Cardiac fibroblast (primary cell): Measurements from ENCODE around the gene S100P.

Experiments
- DNase-seq, 2 donors: peaks; one replicate each; pipeline versions ENCODE4 v3.0.0 to v3.0.0-alpha.2; 2010; ENCODE audit warnings: low read depth in 2 of 2
- H3K4me3 ChIP-seq, 2 donors: replicated peaks in 1 of 2; 1 replicate in 1 of 2; 2 replicates in 1 of 2; pipeline ENCODE4 v1.5.1; 2011; ENCODE audit warnings: low read depth in 2 of 2, low read length in 2 of 2, mild to moderate bottlenecking in 2 of 2, moderate library complexity in 1 of 2
- TF ChIP-seq, protein P1 (sequence below): IDR thresholded peaks from one replicate; pipeline ENCODE4 v1.5.1; 2011; ENCODE audit warnings: low read depth, mild to moderate bottlenecking, low read length, inconsistent platforms

The S100P gene

DNA sequence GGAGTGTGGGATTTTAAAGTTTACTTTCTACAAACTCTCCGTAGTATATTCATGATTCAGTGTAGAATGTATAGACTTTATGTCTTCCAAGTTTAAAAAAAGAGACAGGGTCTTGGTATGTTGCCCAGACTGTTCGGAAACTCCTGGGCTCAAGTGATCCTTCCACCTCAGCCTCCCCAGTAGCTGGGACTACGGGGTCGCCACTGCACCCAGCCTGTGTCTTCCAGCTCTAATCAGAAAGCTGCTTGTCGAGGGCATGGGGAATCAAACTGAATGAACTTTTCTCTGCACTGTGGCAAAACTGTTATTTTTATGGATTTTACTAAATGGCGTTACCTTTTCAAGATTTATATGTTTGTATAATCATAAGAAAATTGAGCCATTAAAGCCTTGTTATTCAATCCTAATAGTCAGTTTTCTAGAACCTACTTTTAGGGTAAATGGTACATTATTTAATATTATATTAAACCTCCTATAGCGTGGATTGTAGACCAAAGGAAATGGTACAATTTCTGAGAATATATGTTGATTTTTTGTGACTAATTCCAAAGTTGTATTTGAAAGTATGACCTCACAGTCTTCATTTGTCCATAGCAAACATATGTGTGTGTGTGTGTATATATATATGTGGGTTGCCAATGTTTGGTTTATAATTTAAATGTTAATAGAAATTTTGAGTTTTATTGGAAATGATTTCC is 23.4 kb downstream of the S100P start:
- TF ChIP-seq, protein P1, sequence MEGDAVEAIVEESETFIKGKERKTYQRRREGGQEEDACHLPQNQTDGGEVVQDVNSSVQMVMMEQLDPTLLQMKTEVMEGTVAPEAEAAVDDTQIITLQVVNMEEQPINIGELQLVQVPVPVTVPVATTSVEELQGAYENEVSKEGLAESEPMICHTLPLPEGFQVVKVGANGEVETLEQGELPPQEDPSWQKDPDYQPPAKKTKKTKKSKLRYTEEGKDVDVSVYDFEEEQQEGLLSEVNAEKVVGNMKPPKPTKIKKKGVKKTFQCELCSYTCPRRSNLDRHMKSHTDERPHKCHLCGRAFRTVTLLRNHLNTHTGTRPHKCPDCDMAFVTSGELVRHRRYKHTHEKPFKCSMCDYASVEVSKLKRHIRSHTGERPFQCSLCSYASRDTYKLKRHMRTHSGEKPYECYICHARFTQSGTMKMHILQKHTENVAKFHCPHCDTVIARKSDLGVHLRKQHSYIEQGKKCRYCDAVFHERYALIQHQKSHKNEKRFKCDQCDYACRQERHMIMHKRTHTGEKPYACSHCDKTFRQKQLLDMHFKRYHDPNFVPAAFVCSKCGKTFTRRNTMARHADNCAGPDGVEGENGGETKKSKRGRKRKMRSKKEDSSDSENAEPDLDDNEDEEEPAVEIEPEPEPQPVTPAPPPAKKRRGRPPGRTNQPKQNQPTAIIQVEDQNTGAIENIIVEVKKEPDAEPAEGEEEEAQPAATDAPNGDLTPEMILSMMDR: no peak
- H3K4me3 ChIP-seq: peak overlapping the region; percentile 91 to 94
- no peak for DNase-seq

DNA sequence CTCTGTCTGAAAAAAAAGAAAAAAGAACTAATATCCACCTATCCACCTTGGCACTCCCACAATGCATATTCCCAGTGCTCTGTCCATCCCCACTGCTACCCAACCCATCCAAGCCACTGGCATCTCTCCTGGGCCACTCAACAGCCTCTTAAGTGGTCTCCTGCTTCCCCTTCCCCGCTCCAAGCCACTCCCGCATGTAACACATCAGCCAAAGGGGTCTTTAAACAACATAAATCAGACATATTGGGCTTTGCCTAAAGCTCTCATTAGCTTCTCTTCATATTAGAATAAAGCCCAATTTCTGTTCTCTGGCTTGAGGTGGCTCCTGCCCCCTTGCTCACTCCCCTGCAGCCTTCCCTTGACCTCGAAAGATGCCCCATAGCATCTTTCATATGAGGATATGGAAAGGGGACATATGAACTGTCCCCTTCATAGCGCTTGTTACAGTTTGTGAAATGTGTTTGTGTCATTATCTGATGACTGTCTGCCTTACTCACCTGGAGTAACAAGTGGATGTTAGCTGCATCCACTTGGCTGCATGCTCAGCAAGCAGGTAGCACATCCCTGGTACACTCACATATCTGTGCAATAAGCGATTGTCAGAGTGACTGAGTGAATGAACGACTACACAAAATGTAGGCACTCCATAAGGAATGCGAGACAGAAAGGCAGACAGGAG is 25.4 kb downstream of the S100P start:
- DNase-seq: no peak
- TF ChIP-seq, protein P1: no peak
- H3K4me3 ChIP-seq: no peak overlapping the region

DNA sequence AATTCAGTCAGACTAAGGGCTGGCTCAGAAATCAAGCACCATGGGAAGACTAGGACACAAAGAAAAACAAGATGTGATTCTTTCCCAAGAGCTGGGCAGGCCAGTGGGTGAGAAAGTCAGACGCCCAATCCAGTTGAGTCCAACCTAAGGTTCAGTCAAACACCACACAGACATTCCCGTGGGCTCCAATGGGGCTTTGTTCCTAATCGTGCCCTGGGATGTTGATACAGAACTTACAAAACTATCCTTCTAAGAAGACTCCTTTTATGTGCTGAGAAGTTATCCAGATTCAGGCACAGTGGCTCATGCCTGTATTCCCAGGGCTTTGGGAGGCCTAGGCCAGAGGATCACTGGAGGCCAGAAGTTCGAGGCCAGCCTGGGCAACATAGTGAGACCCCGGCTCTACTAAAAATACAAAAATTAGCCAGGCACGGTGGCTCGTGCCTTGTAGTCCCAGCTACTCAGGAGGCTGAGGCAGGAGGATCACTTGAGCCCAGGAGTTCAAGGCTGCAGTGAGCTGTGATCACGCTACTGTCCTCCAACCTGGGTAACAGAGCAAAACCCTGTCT is 26.0 kb downstream of the S100P start:
- no peak for DNase-seq
- H3K4me3 ChIP-seq: no peak overlapping the region
- TF ChIP-seq, protein P1: no peak

DNA sequence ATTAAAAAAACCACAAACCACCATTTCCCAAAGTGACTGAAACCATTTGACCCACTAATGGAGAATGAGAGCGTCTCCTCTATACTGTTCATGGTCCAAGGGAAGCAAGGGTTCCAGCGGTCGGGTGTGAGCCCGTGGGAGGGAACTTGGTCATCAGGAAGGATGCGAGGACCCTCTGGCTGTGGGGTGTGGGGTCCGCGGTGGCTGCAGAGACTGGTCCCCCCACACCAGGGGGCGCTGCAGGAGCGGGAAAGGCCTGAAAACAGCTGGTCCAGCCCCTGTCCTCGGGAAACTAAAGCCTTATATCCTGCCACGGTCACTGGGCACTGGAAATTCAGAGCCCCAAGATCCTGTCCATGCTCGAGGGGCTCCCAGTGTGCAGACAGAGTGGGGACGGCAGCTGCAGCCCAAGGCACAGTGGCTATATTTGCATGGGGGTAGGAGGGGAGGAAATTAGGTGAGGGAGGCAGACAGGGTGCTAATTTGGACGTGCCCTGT is 26.6 kb downstream of the S100P start:
- TF ChIP-seq, protein P1: peak; percentile 96

DNA sequence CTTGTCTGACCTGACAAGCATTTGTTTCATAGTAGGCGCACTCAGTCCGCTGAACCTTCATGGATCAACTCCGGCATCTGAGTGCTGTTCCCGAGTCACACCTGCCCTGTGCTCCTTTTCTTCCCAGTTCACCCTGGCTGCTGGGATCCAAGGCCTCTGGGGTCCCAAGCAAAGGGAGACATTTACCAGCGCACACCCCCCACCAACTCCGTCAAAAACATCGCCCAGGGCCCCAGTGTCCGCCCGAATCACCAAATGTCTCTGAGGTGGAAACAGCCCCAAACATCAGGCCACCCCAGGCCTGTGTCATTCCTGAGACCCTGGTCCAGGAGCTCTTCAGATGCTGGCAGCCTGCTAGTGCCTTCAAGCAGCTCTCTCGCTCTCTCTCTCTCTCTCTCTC is 27.4 kb downstream of the S100P start:
- no peak for DNase-seq
- H3K4me3 ChIP-seq: no peak overlapping the region
- TF ChIP-seq, protein P1: no peak

More for the DNA sequence above, 26.6 kb downstream of the S100P start:
- H3K4me3 ChIP-seq: no peak overlapping the region
- peak; percentile 76 to 79 for DNase-seq

DNA sequence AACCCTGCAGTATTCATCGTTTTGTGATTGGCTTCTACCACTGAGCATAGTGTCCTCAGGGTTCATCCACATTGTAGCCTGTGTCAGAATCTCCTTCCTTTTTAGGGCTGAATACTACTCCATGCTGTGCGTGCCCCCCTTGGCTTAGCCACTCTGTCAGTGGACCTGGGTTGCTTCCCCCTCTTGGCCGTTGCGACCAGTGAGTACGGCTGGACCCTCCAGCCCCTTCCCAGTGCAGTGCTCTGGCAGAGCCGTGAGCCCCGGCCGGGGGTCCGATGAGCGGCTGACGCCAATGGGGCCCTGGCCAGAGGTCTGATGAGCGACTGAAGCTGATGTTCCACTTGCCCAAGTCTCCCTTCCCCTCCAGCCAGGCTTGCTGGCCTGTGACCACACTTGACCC is 29.2 kb downstream of the S100P start:
- TF ChIP-seq, protein P1: no peak
- no peak overlapping the region for H3K4me3 ChIP-seq
- DNase-seq: no peak
